OCI-LY1 (cell line): ENCODE results near the gene KRTCAP3.

Experiments used
- H2AFZ ChIP-seq: fragments of 200-600 bp; sonication (generic), shearing (Covaris generic); 2 replicates; pipeline ENCODE4 v1.6.0; 2014; ENCODE audit warnings: antibody characterized with exemption, mild to moderate bottlenecking, low read length
- H3F3A ChIP-seq: fragments of 200-600 bp; sonication (generic), shearing (Covaris generic); 2 replicates; pipeline ENCODE4 v1.6.0; 2014; ENCODE audit warnings: mild to moderate bottlenecking, antibody characterized with exemption, low read length, moderate library complexity; ENCODE audit not compliant: insufficient read depth
- H3K27ac ChIP-seq: fragments of 200-600 bp; sonication (generic); 2 replicates; pipeline ENCODE4 v1.5.1; 2014; ENCODE audit warnings: low read length, mixed run types, mild to moderate bottlenecking, low read depth; ENCODE audit not compliant: poor library complexity, severe bottlenecking
- H3K27me3 ChIP-seq: fragments of 200-600 bp; sonication (generic); 2 replicates; pipeline ENCODE4 v1.6.0; 2014; ENCODE audit warnings: antibody characterized with exemption, mild to moderate bottlenecking, low read length, moderate library complexity; ENCODE audit not compliant: insufficient read depth
- H3K36me3 ChIP-seq: fragments of 200-600 bp; sonication (generic); 2 replicates; pipeline ENCODE4 v1.6.1; 2014; ENCODE audit warnings: mild to moderate bottlenecking, antibody characterized with exemption, low read length, moderate library complexity, mixed read lengths; ENCODE audit not compliant: insufficient read depth
- H3K4me1 ChIP-seq: fragments of 200-600 bp; sonication (generic); 2 replicates; pipeline ENCODE4 v1.5.1; 2014; ENCODE audit warnings: mild to moderate bottlenecking, low read length, moderate library complexity; ENCODE audit not compliant: insufficient read depth, severe bottlenecking
- H3K4me2 ChIP-seq: fragments of 200-600 bp; sonication (generic), shearing (Covaris generic); 2 replicates; pipeline ENCODE4 v1.6.1; 2014; ENCODE audit warnings: low read length
- H3K4me3 ChIP-seq: fragments of 200-600 bp; sonication (generic); 2 replicates; pipeline ENCODE4 v1.5.1; 2014; ENCODE audit warnings: low read length, low read depth, mild to moderate bottlenecking, mixed read lengths; ENCODE audit not compliant: poor library complexity, severe bottlenecking
- H3K79me2 ChIP-seq: fragments of 200-600 bp; shearing (Covaris generic); 2 replicates; pipeline ENCODE4 v1.6.1; 2016; ENCODE audit warnings: mixed run types, low read length, mixed read lengths; ENCODE audit not compliant: insufficient read depth
- H3K9ac ChIP-seq: fragments of 200-600 bp; sonication (generic), shearing (Covaris generic); 2 replicates; pipeline ENCODE4 v1.6.1; 2014; ENCODE audit warnings: mild to moderate bottlenecking, low read length, mixed read lengths
- H3K9me2 ChIP-seq: fragments of 200-600 bp; sonication (generic), shearing (Covaris generic); 2 replicates; pipeline ENCODE4 v1.6.1; 2014; ENCODE audit warnings: low read depth, mild to moderate bottlenecking, low read length, mixed read lengths
- H3K9me3 ChIP-seq: fragments of 200-600 bp; shearing (Covaris generic); 2 replicates; pipeline ENCODE4 v1.6.1; 2014; ENCODE audit warnings: low read length, mixed read lengths
- H4K20me1 ChIP-seq: fragments of 200-600 bp; sonication (generic), shearing (Covaris generic); 2 replicates; pipeline ENCODE4 v1.6.0; 2016; ENCODE audit warnings: mild to moderate bottlenecking, low read length; ENCODE audit not compliant: insufficient read depth
- CTCF ChIP-seq: fragments of 200-600 bp; sonication (generic), shearing (Covaris generic); IDR thresholded peaks from 2 replicates; pipeline ENCODE4 v1.5.1; 2017; ENCODE audit warnings: mild to moderate bottlenecking, antibody characterized with exemption, low read length, moderate library complexity, mixed read lengths
- EZH2 ChIP-seq: fragments of 200-600 bp; sonication (generic), shearing (Covaris generic); IDR thresholded peaks from 2 replicates; pipeline ENCODE4 v1.8.0; 2017; ENCODE audit warnings: borderline replicate concordance, mixed run types, mild to moderate bottlenecking, antibody characterized with exemption, low read length, moderate library complexity, mixed read lengths

Gene KRTCAP3

GRCh38 chr2:27442920-27443282 is 720 bp downstream of the KRTCAP3 start:
- peak overlapping the region; percentile 41 for H3K27ac ChIP-seq
- H3K9me3 ChIP-seq: no peaks in the 10 kb centered on the region
- peaks cover 17% of the 10 kb centered on the region for H3K4me1 ChIP-seq
- H4K20me1 ChIP-seq: no peaks in the 10 kb centered on the region
- H3K79me2 ChIP-seq: no peaks in the 10 kb centered on the region
- peak overlapping the region; percentile 73 for H3K4me2 ChIP-seq
- TF ChIP-seq EZH2 (no peak), CTCF (no peak)
- peaks cover 51% of the 10 kb centered on the region; the same call in 1 of the 2 replicates for H3K36me3 ChIP-seq
- H3K4me3 ChIP-seq: peak overlapping the region; percentile 67
- H3K9me2 ChIP-seq: no peaks in the 10 kb centered on the region
- no peak overlapping the region for H2AFZ ChIP-seq
- H3K9ac ChIP-seq: peak overlapping the region; percentile 76
- H3F3A ChIP-seq: no peaks in the 10 kb centered on the region
- H3K27me3 ChIP-seq: no peaks in the 10 kb centered on the region

- Histone ChIP-seq H3F3A (no peaks in the 10 kb centered on the region), H3K9me3 (no peaks in the 10 kb centered on the region), H3K27me3 (no peaks in the 10 kb centered on the region), H3K36me3 (peaks cover 47% of the 10 kb centered on the region; the same call in 1 of the 2 replicates), H3K9me2 (no peaks in the 10 kb centered on the region), H3K4me2 (no peak overlapping the region), H2AFZ (no peak overlapping the region), H3K4me3 (no peak overlapping the region), H3K4me1 (peaks cover 17% of the 10 kb centered on the region), H3K79me2 (no peaks in the 10 kb centered on the region), H3K27ac (no peak overlapping the region), H4K20me1 (no peaks in the 10 kb centered on the region), H3K9ac (no peak overlapping the region)
- TF ChIP-seq EZH2: no peak
- TF ChIP-seq CTCF: no peak
Observed at GRCh38 chr2:27445155-27445554, 3.0 kb downstream of the KRTCAP3 start.

GRCh38 chr2:27445615-27446014 is 3.4 kb downstream of the KRTCAP3 start:
- no peak overlapping the region for H3K27ac ChIP-seq
- H3K36me3 ChIP-seq: peaks cover 43% of the 10 kb centered on the region; the same call in 1 of the 2 replicates

More at GRCh38 chr2:27445615-27446014, 3.4 kb downstream of the KRTCAP3 start:
- Histone ChIP-seq H3K79me2 (no peaks in the 10 kb centered on the region), H4K20me1 (no peaks in the 10 kb centered on the region), H3K4me3 (no peak overlapping the region), H3K9me3 (no peaks in the 10 kb centered on the region), H2AFZ (no peak overlapping the region), H3K27me3 (no peaks in the 10 kb centered on the region), H3K9ac (no peak overlapping the region), H3K4me2 (no peak overlapping the region), H3K4me1 (peaks cover 17% of the 10 kb centered on the region), H3K9me2 (no peaks in the 10 kb centered on the region), H3F3A (no peaks in the 10 kb centered on the region)
- TF ChIP-seq CTCF (no peak), EZH2 (no peak)
